GM12878 (cell line): ENCODE data around the gene PRKCI. TPM values are rescaled to one million over a fixed set of nuclear protein-coding genes. Genes with fewer than 3 reads are reported as not detected.

Source experiments
- ATAC-seq: fragments of 200-7000 bp; cut with Tn5 transposase; 3 replicates; pipeline ENCODE4 v1.9.1; 2020; ENCODE audit warnings: mild to moderate bottlenecking, moderate library complexity
- BruUV-seq: library from RNA; stranded (reverse); fragments of 400-500 nt; replicated peaks from 2 replicates; lab custom pipeline; 2021; lab: Mats Ljungman, UMichigan
- CTCF ChIA-PET: fragments of 300-600 bp; sonication (Branson Sonifier 250); formaldehyde crosslinking; extraction: SDS; loops from one replicate; lab custom pipeline; 2021; ENCODE audit warnings: inconsistent platforms; lab: Yijun Ruan, JAX
- POLR2A ChIA-PET: fragments of 350-600 bp; formaldehyde crosslinking; extraction: SDS; loops from one replicate; lab custom pipeline; 2021; ENCODE audit warnings: inconsistent platforms; lab: Charles Lee
- RAD21 ChIA-PET: fragments of 300-600 bp; sonication (Branson Sonifier 250); formaldehyde crosslinking; loops from one replicate; lab custom pipeline; 2023; ENCODE audit warnings: antibody characterized with exemption; ENCODE audit not compliant: unreplicated experiment; lab: Charles Lee
- SMC1A ChIA-PET: fragments of 300-600 bp; sonication (Branson Sonifier 250); formaldehyde crosslinking; loops from one replicate; lab custom pipeline; 2023; ENCODE audit not compliant: unreplicated experiment, uncharacterized antibody; lab: Charles Lee
- DNase-seq: peaks from one replicate; pipeline ENCODE4 v3.0.0-alpha.2; 2011; ENCODE audit warnings: low read depth, low spot score
- FAIRE-seq: peaks from 3 replicates; lab custom pipeline; 2011; peaks lifted over from hg19 to GRCh38; lab: Jason Lieb, UNC
- H2AFZ ChIP-seq: 2 replicates; pipeline ENCODE4 v1.6.0; 2011; ENCODE audit warnings: low read depth, low read length, control low read depth; ENCODE audit not compliant: control insufficient read depth
- H3K27ac ChIP-seq: 2 replicates; pipeline ENCODE4 v1.5.1; 2011; ENCODE audit warnings: control low read depth; ENCODE audit not compliant: control insufficient read depth, insufficient read depth
- H3K27me3 ChIP-seq, 2 experiments: replicated peaks in 1 of 2; 2 replicates each; pipeline versions ENCODE4 v1.6.0 to v1.6.1; 2011; ENCODE audit warnings: low read length in 1 of 2; ENCODE audit not compliant: control insufficient read depth in 2 of 2, insufficient read depth in 2 of 2
- H3K36me3 ChIP-seq, 2 experiments: 2 replicates each; pipeline ENCODE4 v1.5.1; 2011; ENCODE audit warnings: low read length in 1 of 2; ENCODE audit not compliant: control insufficient read depth in 2 of 2, insufficient read depth in 2 of 2
- H3K4me1 ChIP-seq: 2 replicates; pipeline ENCODE4 v1.6.1; 2011; ENCODE audit warnings: mild to moderate bottlenecking, low read length, moderate library complexity, mixed read lengths; ENCODE audit not compliant: control insufficient read depth, insufficient read depth
- H3K4me2 ChIP-seq: 2 replicates; pipeline ENCODE4 v1.6.0; 2011; ENCODE audit warnings: control low read depth; ENCODE audit not compliant: control insufficient read depth, insufficient read depth
- H3K4me3 ChIP-seq: fragments of 200-600 bp; sonication (generic); 2 replicates; pipeline ENCODE4 v1.5.1; 2016
- H3K79me2 ChIP-seq: 2 replicates; pipeline ENCODE4 v1.6.0; 2011; ENCODE audit warnings: low read length; ENCODE audit not compliant: control insufficient read depth, insufficient read depth
- H3K9ac ChIP-seq: 2 replicates; pipeline ENCODE4 v1.8.0; 2011; ENCODE audit warnings: low read length, control low read depth, mixed read lengths; ENCODE audit not compliant: control insufficient read depth, insufficient read depth
- H3K9me3 ChIP-seq: replicated peaks from 3 replicates; pipeline ENCODE4 v1.5.1; 2011; ENCODE audit warnings: mild to moderate bottlenecking, low read length; ENCODE audit not compliant: control insufficient read depth, insufficient read depth
- H4K20me1 ChIP-seq: 2 replicates; pipeline ENCODE4 v1.6.0; 2011; ENCODE audit not compliant: control insufficient read depth, insufficient read depth
- BCL11A ChIP-seq: IDR thresholded peaks from 2 replicates; pipeline ENCODE4 v1.6.1; 2011; ENCODE audit warnings: low read depth, low read length
- EP300 ChIP-seq, 2 experiments: fragments of 150-350 bp in 1 of 2; IDR thresholded peaks; 2 replicates each; pipeline ENCODE4 v1.6.1; 2011 to 2012; ENCODE audit warnings: low read depth in 2 of 2, low read length in 2 of 2, borderline replicate concordance in 1 of 2, improper control_type of control experiment in 1 of 2, inconsistent platforms in 1 of 2; ENCODE audit not compliant: control insufficient read depth in 1 of 2
- FOXM1 ChIP-seq: IDR thresholded peaks from 2 replicates; pipeline ENCODE4 v1.6.1; 2012; ENCODE audit warnings: low read depth, mild to moderate bottlenecking, inconsistent platforms, low read length, moderate library complexity
- MAX ChIP-seq: IDR thresholded peaks from 2 replicates; pipeline ENCODE4 v1.6.1; 2012; ENCODE audit warnings: low read depth, low read length, improper control_type of control experiment
- MEF2B ChIP-seq: fragments of 450-650 bp; IDR thresholded peaks from 2 replicates; pipeline ENCODE4 v1.6.1; 2018; ENCODE audit warnings: mild to moderate bottlenecking, moderate library complexity; ENCODE audit not compliant: partially characterized antibody, poor library complexity, severe bottlenecking
- MYB ChIP-seq: fragments of 150-350 bp; IDR thresholded peaks from 2 replicates; pipeline ENCODE4 v1.6.1; 2014; ENCODE audit warnings: mild to moderate bottlenecking, low read depth, low read length, borderline replicate concordance
- NKRF ChIP-seq: fragments of 450-650 bp; conservative IDR thresholded peaks from 2 replicates; pipeline ENCODE4 v1.6.1; 2017; ENCODE audit warnings: mild to moderate bottlenecking, moderate library complexity
- PML ChIP-seq: IDR thresholded peaks from 2 replicates; pipeline ENCODE4 v1.6.1; 2012; ENCODE audit warnings: low read length, inconsistent platforms
- RBBP5 ChIP-seq: fragments of 200-600 bp; sonication (generic); conservative IDR thresholded peaks from 2 replicates; pipeline ENCODE4 v1.6.1; 2016
- RELB ChIP-seq: fragments of 450-650 bp; IDR thresholded peaks from 2 replicates; pipeline ENCODE4 v1.6.1; 2017; ENCODE audit warnings: low read depth, mild to moderate bottlenecking, moderate library complexity
- WRNIP1 ChIP-seq: IDR thresholded peaks from 2 replicates; pipeline ENCODE4 v1.6.1; 2011; ENCODE audit warnings: low read depth, low read length, improper control_type of control experiment, borderline replicate concordance
- ZBED1 ChIP-seq: IDR thresholded peaks from 2 replicates; pipeline ENCODE4 v1.6.1; 2016; ENCODE audit warnings: borderline replicate concordance
- ZBTB33 ChIP-seq: fragments of 450-650 bp; IDR thresholded peaks from 2 replicates; pipeline ENCODE4 v1.6.1; 2017; ENCODE audit warnings: mild to moderate bottlenecking
- ZNF274 ChIP-seq: IDR thresholded peaks from one replicate; pipeline ENCODE4 v1.8.0; 2011; ENCODE audit not compliant: insufficient read length, insufficient read depth
- ZSCAN29 ChIP-seq: fragments of 450-650 bp; IDR thresholded peaks from 2 replicates; pipeline ENCODE4 v1.6.1; 2017; ENCODE audit warnings: mild to moderate bottlenecking, moderate library complexity
- ZZZ3 ChIP-seq: IDR thresholded peaks from 2 replicates; pipeline ENCODE4 v1.6.1; 2011; ENCODE audit warnings: low read depth; ENCODE audit not compliant: control insufficient read depth, insufficient read length
- WGBS: methylation state at CpG from one replicate; pipeline ENCODE4 v1.1.6; 2016; ENCODE audit warnings: low lambda C conversion rate; ENCODE audit not compliant: insufficient replicate concordance, insufficient coverage; ENCODE audit errors: missing lambda C conversion rate; 5-methylcytosine and 5-hydroxymethylcytosine counted together
- in situ Hi-C: fragments of 300-500 bp; cut with MboI; formaldehyde crosslinking; loops from 9 replicates; pipeline ENCODE4 v1.14.3; 2018; ENCODE audit warnings: mixed read lengths
- intact Hi-C: fragments of 100-400 bp; cut with micrococcal nuclease; formaldehyde crosslinking; loops from one replicate; pipeline ENCODE4 v1.14.2; 2022; ENCODE audit not compliant: unreplicated experiment
- polyA plus RNA-seq, 11 experiments: library from polyadenylated mRNA; depleted of rRNA in 4 of 11; unstranded in 6 of 11; stranded (reverse) in 5 of 11; fragments of >200 nt; fragmentation: Nextera tagmentation in 4 of 11; fragmentation: Illumina TruSeq in 1 of 11; extraction: Ambion mirVana in 4 of 11; extraction: Trizol in 1 of 11; gene quantifications; 1 replicate in 1 of 11; 2 replicates in 10 of 11; pipeline versions ENCODE4 v1.2.1 to v1.2.3, GENCODE V29; 2011 to 2016; ENCODE audit warnings: inconsistent platforms in 2 of 11, missing spikeins in 2 of 11, low read depth in 1 of 11
- total RNA-seq, 4 experiments: library from RNA; depleted of rRNA in 3 of 4; stranded (reverse); fragments of >200 nt in 3 of 4; fragmentation: Illumina TruSeq in 1 of 4; extraction: Trizol in 1 of 4; gene quantifications; 2 replicates each; pipeline versions ENCODE4 v1.2.1 to v1.2.3, GENCODE V29; 2013 to 2021

PRKCI gene
- total and polyA plus RNA-seq, 10 of the 15 experiments (the other 5 are each of a cell fraction or from before 2014, with no cell fraction given), result 3.5 to 15.4 (median 11.8) TPM

GRCh38 chr3:170324962-170325361 lies 102.7 kb downstream of the PRKCI start:
- no peak for FAIRE-seq
- H3K9ac ChIP-seq, result no peak overlapping the region
- CTCF ChIA-PET, result interaction anchor here (0.9 to 1.5 kb wide), 4 partner anchors 11 to 89 kb away, joined by 3 read pairs; no protein-coding TSS in a partner anchor
- no peak overlapping the region for H3K27ac ChIP-seq
- H3K9me3 ChIP-seq, result peaks cover 3% of the 10 kb centered on the region; the same call in 2 of the 3 replicates
- WGBS, result 11% methylated on average over 3 of the region's 3 CpGs
- no peak overlapping the region for H3K4me2 ChIP-seq
- no peaks in the 10 kb centered on the region for H3K36me3 ChIP-seq
- DNase-seq, result no peak
- no peak for ATAC-seq
- BruUV-seq, result no TSS peak
- in situ Hi-C loops (no loop called here), intact Hi-C loops (no loop called here)
- POLR2A ChIA-PET, result interaction anchor here (0.6 kb wide), 1 partner anchor 61 kb away, joined by 4 read pairs; no protein-coding TSS in a partner anchor
- H2AFZ ChIP-seq, result no peak overlapping the region
- no peak overlapping the region for H3K4me3 ChIP-seq
- H3K27me3 ChIP-seq, result no peaks in the 10 kb centered on the region
- TF ChIP-seq ZNF274 (no peak), RELB (no peak), RBBP5 (no peak), MYB (no peak), PML (no peak), EP300 (IDR thresholded peaks at IDR 0.05; ENCODE audit: borderline replicate concordance in 1 of 2, control insufficient read depth in 1 of 2, low read depth in 2 of 2, low read length in 2 of 2) (no peak), ZBED1 (no peak), NKRF (no peak), ZZZ3 (no peak), MEF2B (no peak), ZBTB33 (no peak), FOXM1 (no peak), BCL11A (no peak), MAX (no peak), ZSCAN29 (no peak), WRNIP1 (no peak)
- RAD21 ChIA-PET, result interaction anchor here (1.1 kb wide), 1 partner anchor 86 kb away, joined by 4 read pairs; no protein-coding TSS in a partner anchor
- H3K79me2 ChIP-seq, result no peaks in the 10 kb centered on the region
- H4K20me1 ChIP-seq, result no peaks in the 10 kb centered on the region
- H3K4me1 ChIP-seq, result 0 out of 2 replicates have a peak, but pooled peaks cover 5% of the 10 kb centered on the region
- SMC1A ChIA-PET, result interaction anchor here (1.0 to 2.7 kb wide), 6 partner anchors 10 to 89 kb away, joined by 3 to 9 read pairs (median 4); no protein-coding TSS in a partner anchor
